Caco-2 (cell line): ENCODE data around the gene MRPL45. TPM values are rescaled to one million over a fixed set of nuclear protein-coding genes. Genes with fewer than 3 reads are reported as not detected.

Source experiments
- BruUV-seq: library from RNA; stranded (reverse); fragments of 400-500 nt; replicated peaks from 2 replicates; lab custom pipeline; 2021; lab: Mats Ljungman, UMichigan
- CTCF ChIA-PET: fragments of 300-600 bp; sonication (Branson Sonifier 250); formaldehyde crosslinking; loops from one replicate; lab custom pipeline; 2022; ENCODE audit warnings: antibody characterized with exemption; lab: Charles Lee
- POLR2A ChIA-PET: fragments of 300-600 bp; sonication (Branson Sonifier 250); formaldehyde crosslinking; loops from one replicate; lab custom pipeline; 2022; ENCODE audit warnings: antibody characterized with exemption; lab: Charles Lee
- DNase-seq, 2 experiments: peaks; one replicate each; pipeline versions ENCODE4 v3.0.0 to v3.0.0-alpha.2; 2020 to 2022
- H3K27me3 ChIP-seq: replicated peaks from 2 replicates; pipeline ENCODE4 v1.6.0; 2011; ENCODE audit warnings: low read length; ENCODE audit not compliant: control insufficient read depth, insufficient read depth
- H3K36me3 ChIP-seq: 2 replicates; pipeline ENCODE4 v1.5.1; 2011; ENCODE audit warnings: low read length; ENCODE audit not compliant: control insufficient read depth, insufficient read depth
- H3K4me1 ChIP-seq: fragments of 250-450 bp; sonication (Bioruptor Pico); 2 replicates; pipeline ENCODE4 v1.5.1; 2020; ENCODE audit warnings: mild to moderate bottlenecking
- H3K4me3 ChIP-seq: 2 replicates; pipeline ENCODE4 v1.5.1; 2011; ENCODE audit warnings: low read depth, mild to moderate bottlenecking, control low read depth, low read length
- H3K9me3 ChIP-seq: fragments of 250-450 bp; sonication (Bioruptor Pico); 2 replicates; pipeline ENCODE4 v1.5.1; 2020; ENCODE audit warnings: mild to moderate bottlenecking, moderate library complexity
- H3K27ac Mint-ChIP-seq: one replicate; pipeline ENCODE4 v1.8.0; 2022; ENCODE audit warnings: mixed read lengths; ENCODE audit not compliant: unreplicated experiment
- H3K27me3 Mint-ChIP-seq: one replicate; pipeline ENCODE4 v1.8.0; 2022; ENCODE audit warnings: mixed read lengths; ENCODE audit not compliant: insufficient read depth, unreplicated experiment
- H3K36me3 Mint-ChIP-seq: one replicate; pipeline ENCODE4 v1.8.0; 2022; ENCODE audit warnings: mild to moderate bottlenecking, mixed read lengths; ENCODE audit not compliant: insufficient read depth, unreplicated experiment
- H3K4me1 Mint-ChIP-seq: one replicate; pipeline ENCODE4 v1.8.0; 2022; ENCODE audit warnings: low read depth, mixed read lengths; ENCODE audit not compliant: unreplicated experiment
- H3K4me3 Mint-ChIP-seq: one replicate; pipeline ENCODE4 v1.8.0; 2022; ENCODE audit warnings: mild to moderate bottlenecking, moderate library complexity, mixed read lengths; ENCODE audit not compliant: unreplicated experiment
- H3K9me3 Mint-ChIP-seq: one replicate; pipeline ENCODE4 v1.8.0; 2022; ENCODE audit warnings: mixed read lengths; ENCODE audit not compliant: unreplicated experiment
- intact Hi-C: fragments of 100-400 bp; cut with micrococcal nuclease; formaldehyde crosslinking; loops from one replicate; pipeline ENCODE4 v1.10.0; 2022; ENCODE audit not compliant: unreplicated experiment
- total RNA-seq: library from RNA; stranded (reverse); gene quantifications from 2 replicates; pipeline ENCODE4 v1.2.3, GENCODE V29; 2022
- TF ChIP-seq, protein P1 (sequence below), 2 experiments: fragments of 200-600 bp in 1 of 2; IDR thresholded peaks; 1 replicate in 1 of 2; 2 replicates in 1 of 2; pipeline versions ENCODE4 v1.5.1 to v1.8.0; 2011 to 2022; ENCODE audit warnings: antibody characterized with exemption in 1 of 2, control low read depth in 1 of 2, inconsistent platforms in 1 of 2, low read depth in 1 of 2, low read length in 1 of 2, mild to moderate bottlenecking in 1 of 2, moderate library complexity in 1 of 2; ENCODE audit not compliant: insufficient read depth in 1 of 2, severe bottlenecking in 1 of 2, unreplicated experiment in 1 of 2

MRPL45 gene
- total RNA-seq, 1 experiment from 2014 or later = 83.6 TPM

DNA sequence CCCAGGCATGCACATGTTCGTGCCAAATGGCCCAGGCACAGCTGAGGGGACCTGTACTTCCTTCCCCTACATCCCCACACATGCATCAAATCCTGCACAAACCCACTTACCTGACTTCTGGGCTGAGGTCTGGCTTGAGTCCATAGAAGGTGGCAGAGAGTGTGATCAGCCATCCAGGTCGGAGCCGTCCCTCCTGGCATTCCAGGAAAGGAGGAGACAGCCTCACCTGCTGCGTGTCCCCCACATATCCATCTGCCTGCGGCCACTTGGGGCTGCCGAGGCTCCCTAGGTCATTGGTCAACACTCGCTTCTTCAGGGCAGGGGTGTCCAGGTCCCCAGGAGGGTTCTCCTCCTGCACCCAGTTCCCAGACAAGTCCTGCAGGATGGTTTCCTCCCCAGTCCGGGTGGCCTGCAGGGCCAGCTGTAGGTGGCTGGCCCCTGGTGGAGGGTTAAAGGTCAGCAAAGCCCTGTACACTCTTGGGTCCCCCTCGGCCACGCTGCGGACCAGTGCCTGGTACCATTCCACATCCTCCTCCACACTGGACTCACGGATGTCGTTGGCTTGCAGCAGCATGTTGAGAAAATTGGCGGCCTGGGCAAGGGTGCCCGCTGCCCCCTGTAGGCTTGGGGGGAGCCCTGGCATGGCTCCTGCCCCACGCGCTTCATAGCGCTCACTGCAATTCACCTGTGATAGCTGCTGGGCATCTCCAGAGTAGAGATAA, 46.1 kb downstream of the MRPL45 start:
- ChIA-PET POLR2A (no interaction called here), CTCF (no interaction called here)

DNA sequence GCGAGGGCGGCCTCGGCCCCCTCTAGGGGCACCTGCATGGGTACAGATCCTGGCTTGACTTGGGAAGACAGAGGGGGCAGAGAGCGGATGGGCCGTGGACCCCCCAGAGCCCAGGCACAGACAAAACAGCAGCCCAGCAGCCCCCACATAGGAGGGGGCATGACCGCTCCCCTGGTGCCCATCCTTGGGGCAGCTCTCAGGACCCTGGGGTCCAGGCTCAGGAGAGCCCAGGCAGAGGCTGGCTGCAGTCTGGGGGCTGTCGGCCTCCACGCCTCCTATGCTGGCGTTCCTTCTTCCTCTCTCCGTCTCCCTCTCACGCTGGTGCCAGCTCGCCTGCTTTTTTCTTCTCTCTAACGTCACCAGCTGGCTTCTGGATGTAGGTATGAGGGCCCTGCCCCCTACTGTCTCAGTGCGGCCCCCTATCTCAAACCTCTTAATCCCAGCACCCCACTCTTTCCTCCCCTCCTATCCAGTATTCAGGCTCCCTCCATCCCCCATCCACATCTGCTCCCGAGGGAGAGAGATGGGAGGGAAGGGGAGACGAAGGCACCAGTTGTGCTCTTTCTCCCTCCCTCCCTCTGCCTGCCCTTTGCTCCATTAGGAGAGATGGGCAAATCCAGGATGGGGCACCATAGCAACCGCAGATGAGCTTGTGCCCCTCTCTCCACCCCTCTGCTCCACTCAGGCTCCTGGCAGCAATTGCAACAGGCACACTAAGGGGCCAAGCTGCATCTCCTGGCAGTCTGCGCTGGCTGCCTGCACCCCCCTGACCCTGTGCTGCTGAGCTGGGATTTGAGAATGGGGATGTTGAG, 46.8 kb downstream of the MRPL45 start, which contains the start of gene GPR179:
GPR179 (minus strand) TSS at position 349 of the 812 bp plus-strand sequence; CDS start at position 182, 167 bp downstream.
- H3K27me3 Mint-ChIP-seq = no peaks in the 10 kb centered on the region
- H3K27me3 ChIP-seq = no peaks in the 10 kb centered on the region
- H3K4me3 ChIP-seq = no peak within 1 kb of the TSS
- ChIA-PET CTCF (interaction anchor here (0.7 to 1.0 kb wide), 2 partner anchors 12 to 13 kb away, joined by 3 read pairs; no protein-coding TSS in a partner anchor), POLR2A (no interaction called here)
- peaks cover 1% of the 10 kb centered on the region for H3K4me1 Mint-ChIP-seq
- H3K36me3 ChIP-seq = no peaks in the 10 kb centered on the region
- no peaks in the 10 kb centered on the region for H3K36me3 Mint-ChIP-seq
- H3K4me3 Mint-ChIP-seq = no peak within 1 kb of the TSS
- H3K9me3 ChIP-seq = no peaks in the 10 kb centered on the region
- no TSS peak for BruUV-seq
- intact Hi-C loops = no loop called here
- H3K4me1 ChIP-seq = peaks cover 4% of the 10 kb centered on the region; the same call in 1 of the 2 replicates
- H3K9me3 Mint-ChIP-seq = no peaks in the 10 kb centered on the region
- TF ChIP-seq, protein P1, sequence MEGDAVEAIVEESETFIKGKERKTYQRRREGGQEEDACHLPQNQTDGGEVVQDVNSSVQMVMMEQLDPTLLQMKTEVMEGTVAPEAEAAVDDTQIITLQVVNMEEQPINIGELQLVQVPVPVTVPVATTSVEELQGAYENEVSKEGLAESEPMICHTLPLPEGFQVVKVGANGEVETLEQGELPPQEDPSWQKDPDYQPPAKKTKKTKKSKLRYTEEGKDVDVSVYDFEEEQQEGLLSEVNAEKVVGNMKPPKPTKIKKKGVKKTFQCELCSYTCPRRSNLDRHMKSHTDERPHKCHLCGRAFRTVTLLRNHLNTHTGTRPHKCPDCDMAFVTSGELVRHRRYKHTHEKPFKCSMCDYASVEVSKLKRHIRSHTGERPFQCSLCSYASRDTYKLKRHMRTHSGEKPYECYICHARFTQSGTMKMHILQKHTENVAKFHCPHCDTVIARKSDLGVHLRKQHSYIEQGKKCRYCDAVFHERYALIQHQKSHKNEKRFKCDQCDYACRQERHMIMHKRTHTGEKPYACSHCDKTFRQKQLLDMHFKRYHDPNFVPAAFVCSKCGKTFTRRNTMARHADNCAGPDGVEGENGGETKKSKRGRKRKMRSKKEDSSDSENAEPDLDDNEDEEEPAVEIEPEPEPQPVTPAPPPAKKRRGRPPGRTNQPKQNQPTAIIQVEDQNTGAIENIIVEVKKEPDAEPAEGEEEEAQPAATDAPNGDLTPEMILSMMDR (IDR thresholded peaks at IDR 0.05; ENCODE audit: insufficient read depth in 1 of 2, low read depth in 1 of 2, low read length in 1 of 2, severe bottlenecking in 1 of 2, unreplicated experiment in 1 of 2) = no peak
- no peak for DNase-seq
- H3K27ac Mint-ChIP-seq = no peak within 1 kb of the TSS

More for the DNA sequence above, 46.1 kb downstream of the MRPL45 start:
- intact Hi-C loops = no loop called here
- Mint-ChIP-seq H3K27me3 (no peaks in the 10 kb centered on the region), H3K4me3 (no peak overlapping the region), H3K4me1 (no peaks in the 10 kb centered on the region), H3K27ac (no peak overlapping the region), H3K36me3 (no peaks in the 10 kb centered on the region), H3K9me3 (no peaks in the 10 kb centered on the region)
- H3K36me3 ChIP-seq = no peaks in the 10 kb centered on the region
- BruUV-seq = no TSS peak
- no peak for DNase-seq
- H3K9me3 ChIP-seq = no peaks in the 10 kb centered on the region
- peaks cover 4% of the 10 kb centered on the region; the same call in 1 of the 2 replicates for H3K4me1 ChIP-seq
- TF ChIP-seq, protein P1 (IDR thresholded peaks at IDR 0.05; ENCODE audit: insufficient read depth in 1 of 2, low read depth in 1 of 2, low read length in 1 of 2, severe bottlenecking in 1 of 2, unreplicated experiment in 1 of 2) = no peak
- H3K27me3 ChIP-seq = no peaks in the 10 kb centered on the region
- H3K4me3 ChIP-seq = no peak overlapping the region

DNA sequence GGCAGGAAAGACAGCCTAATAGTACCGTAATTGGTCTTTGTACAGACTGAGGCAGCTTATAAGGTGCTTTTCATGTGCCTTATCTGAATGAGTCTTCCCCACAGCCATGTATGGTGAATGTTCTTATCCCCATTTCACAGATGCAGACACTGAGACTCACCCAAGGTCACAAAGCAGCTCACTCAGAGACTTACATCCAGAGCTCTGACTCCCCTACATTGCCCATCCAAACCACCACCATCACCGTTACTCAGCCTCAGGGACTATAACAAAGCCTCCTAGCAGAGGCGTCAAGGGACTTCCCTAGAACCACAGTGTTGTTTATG, 47.4 kb downstream of the MRPL45 start:
- Mint-ChIP-seq H3K27me3 (no peaks in the 10 kb centered on the region), H3K9me3 (no peaks in the 10 kb centered on the region), H3K4me3 (no peak overlapping the region), H3K27ac (no peak overlapping the region), H3K36me3 (no peaks in the 10 kb centered on the region), H3K4me1 (peaks cover 7% of the 10 kb centered on the region)
- POLR2A ChIA-PET = no interaction called here
- Histone ChIP-seq H3K4me1 (peaks cover 4% of the 10 kb centered on the region; the same call in 1 of the 2 replicates), H3K27me3 (no peaks in the 10 kb centered on the region), H3K9me3 (no peaks in the 10 kb centered on the region), H3K36me3 (no peaks in the 10 kb centered on the region), H3K4me3 (no peak overlapping the region)
- BruUV-seq = no TSS peak
- intact Hi-C loops = no loop called here
- TF ChIP-seq, protein P1 (IDR thresholded peaks at IDR 0.05; ENCODE audit: insufficient read depth in 1 of 2, low read depth in 1 of 2, low read length in 1 of 2, severe bottlenecking in 1 of 2, unreplicated experiment in 1 of 2) = no peak
- no peak for DNase-seq
- CTCF ChIA-PET = interaction anchor here (0.7 to 1.0 kb wide), 2 partner anchors 13 to 14 kb away, joined by 3 read pairs; no protein-coding TSS in a partner anchor
